Measurements from ENCODE around the gene METTL1. TPM values are rescaled to one million over a fixed set of nuclear protein-coding genes. Genes with fewer than 3 reads are reported as not detected.

METTL1 gene
- total and polyA plus RNA-seq, 3 donors from 2014 or later: 16.7 to 28.8 (median 22.8) TPM

GRCh38 chr12:57780284-57780897, 8.5 kb upstream of the METTL1 start:
- Histone ChIP-seq H3K27me3 (no peaks in the 10 kb centered on the region), H3K4me1 (peaks cover 10% of the 10 kb centered on the region), H3K36me3 (ENCODE audit: low read depth, missing control alignments) (no peaks in the 10 kb centered on the region), H3K4me3 (no peak overlapping the region), H3K9me3 (no peaks in the 10 kb centered on the region), H3K27ac (no peak overlapping the region)
- WGBS, 2 donors: 60 to 85% methylated on average over 3 to 4 of the region's 4 CpGs
- no peak for DNase-seq
- TF ChIP-seq CTCF (IDR thresholded peaks at IDR 0.05) (no peak), POLR2A (IDR thresholded peaks at IDR 0.05) (no peak)
- intact Hi-C loops (cut with DNase I; ENCODE audit: low total_unique reads): no loop called here

GRCh38 chr12:57779736-57780135, 7.8 kb upstream of the METTL1 start:
- intact Hi-C loops (cut with DNase I; ENCODE audit: low total_unique reads): no loop called here
- 33 to 52% methylated on average over 1 of the region's 1 CpG for WGBS, 2 donors
- H3K36me3 ChIP-seq (ENCODE audit: low read depth, missing control alignments): no peaks in the 10 kb centered on the region
- H3K27me3 ChIP-seq: no peaks in the 10 kb centered on the region
- H3K4me1 ChIP-seq: peaks cover 10% of the 10 kb centered on the region
- DNase-seq: no peak
- no peak overlapping the region for H3K27ac ChIP-seq
- no peak for TF ChIP-seq POLR2A (IDR thresholded peaks at IDR 0.05)
- no peak for TF ChIP-seq CTCF (IDR thresholded peaks at IDR 0.05)
- H3K4me3 ChIP-seq: no peak overlapping the region
- no peaks in the 10 kb centered on the region for H3K9me3 ChIP-seq

- Histone ChIP-seq H3K9me3 (no peaks in the 10 kb centered on the region), H3K36me3 (ENCODE audit: low read depth, missing control alignments) (no peaks in the 10 kb centered on the region), H3K4me1 (no peaks in the 10 kb centered on the region), H3K27ac (no peak overlapping the region), H3K27me3 (no peaks in the 10 kb centered on the region), H3K4me3 (no peak overlapping the region)
- intact Hi-C loops (cut with DNase I; ENCODE audit: low total_unique reads): no loop called here
- no peak for DNase-seq
- 94 to 95% methylated on average over 7 of the region's 7 CpGs for WGBS, 2 donors
- TF ChIP-seq CTCF (IDR thresholded peaks at IDR 0.05): no peak
- no peak for TF ChIP-seq POLR2A (IDR thresholded peaks at IDR 0.05)
Observed at GRCh38 chr12:57777911-57778310, 6.0 kb upstream of the METTL1 start.

GRCh38 chr12:57777367-57777766, 5.5 kb upstream of the METTL1 start:
- no peaks in the 10 kb centered on the region for H3K9me3 ChIP-seq
- H3K36me3 ChIP-seq (ENCODE audit: low read depth, missing control alignments): no peaks in the 10 kb centered on the region
- no peaks in the 10 kb centered on the region for H3K27me3 ChIP-seq
- H3K27ac ChIP-seq: no peak overlapping the region
- H3K4me1 ChIP-seq: no peaks in the 10 kb centered on the region
- no peak overlapping the region for H3K4me3 ChIP-seq
- no peak for TF ChIP-seq POLR2A (IDR thresholded peaks at IDR 0.05)
- no peak for TF ChIP-seq CTCF (IDR thresholded peaks at IDR 0.05)
- intact Hi-C loops (cut with DNase I; ENCODE audit: low total_unique reads): no loop called here
- DNase-seq: no peak
- 90 to 91% methylated on average over 7 of the region's 7 CpGs for WGBS, 2 donors

GRCh38 chr12:57776247-57776587, 4.3 kb upstream of the METTL1 start:
- no peaks in the 10 kb centered on the region for H3K27me3 ChIP-seq
- TF ChIP-seq POLR2A (IDR thresholded peaks at IDR 0.05) (no peak), CTCF (IDR thresholded peaks at IDR 0.05) (no peak)
- no peaks in the 10 kb centered on the region for H3K9me3 ChIP-seq
- WGBS, 2 donors: 81 to 83% methylated on average over 2 of the region's 2 CpGs
- peaks cover 3% of the 10 kb centered on the region for H3K4me1 ChIP-seq
- H3K36me3 ChIP-seq (ENCODE audit: low read depth, missing control alignments): no peaks in the 10 kb centered on the region
- no peak overlapping the region for H3K4me3 ChIP-seq
- H3K27ac ChIP-seq: no peak overlapping the region
- intact Hi-C loops (cut with DNase I; ENCODE audit: low total_unique reads): no loop called here
- no peak for DNase-seq
